H1 (cell line): ENCODE results near the gene TRNAU1AP. TPM values are rescaled to one million over a fixed set of nuclear protein-coding genes. Genes with fewer than 3 reads are reported as not detected.

Experiments
- CTCF ChIA-PET: fragments of 300-600 bp; sonication (Branson Sonifier 250); formaldehyde crosslinking; loops from one replicate; lab custom pipeline; 2021; ENCODE audit not compliant: partially characterized antibody; lab: Charles Lee
- POLR2A ChIA-PET: fragments of 300-600 bp; sonication (Branson Sonifier 250); formaldehyde crosslinking; loops from one replicate; lab custom pipeline; 2021; ENCODE audit warnings: inconsistent platforms; ENCODE audit not compliant: partially characterized antibody; lab: Charles Lee
- DNase-seq, 2 experiments: peaks; one replicate each; pipeline versions ENCODE4 v3.0.0 to v3.0.0-alpha.2; 2010 to 2022; ENCODE audit warnings: low spot score in 2 of 2, low read depth in 1 of 2, mixed read lengths in 1 of 2
- FAIRE-seq: peaks from 2 replicates; lab custom pipeline; 2011; peaks lifted over from hg19 to GRCh38; lab: Jason Lieb, UNC
- H2AFZ ChIP-seq: 2 replicates; pipeline ENCODE4 v1.8.1; 2012; ENCODE audit warnings: low read length, inconsistent platforms
- H2AK5ac ChIP-seq: 2 replicates; pipeline ENCODE4 v1.6.1; 2013; ENCODE audit warnings: low read depth, low read length
- H2BK120ac ChIP-seq: replicated peaks from 2 replicates; pipeline ENCODE3; 2013; ENCODE audit warnings: low read depth, low read length, inconsistent platforms
- H2BK12ac ChIP-seq: 2 replicates; pipeline ENCODE4 v1.6.1; 2013; ENCODE audit warnings: low read depth, low read length
- H2BK15ac ChIP-seq: 2 replicates; pipeline ENCODE4 v1.6.1; 2013; ENCODE audit warnings: low read length
- H2BK20ac ChIP-seq: 2 replicates; pipeline ENCODE4 v1.6.1; 2013; ENCODE audit warnings: low read length
- H2BK5ac ChIP-seq: 2 replicates; pipeline ENCODE4 v1.6.1; 2013; ENCODE audit warnings: low read depth, low read length
- H3K14ac ChIP-seq: 2 replicates; pipeline ENCODE4 v1.6.1; 2013; ENCODE audit warnings: inconsistent platforms; ENCODE audit not compliant: insufficient read length
- H3K18ac ChIP-seq: 2 replicates; pipeline ENCODE4 v1.6.1; 2013; ENCODE audit warnings: low read length; ENCODE audit errors: extremely low read depth
- H3K23ac ChIP-seq: 2 replicates; pipeline ENCODE4 v1.6.1; 2013; ENCODE audit warnings: inconsistent platforms; ENCODE audit not compliant: insufficient read length
- H3K23me2 ChIP-seq: 2 replicates; pipeline ENCODE4 v1.6.1; 2013; ENCODE audit warnings: low read depth, low read length
- H3K27ac ChIP-seq: 2 replicates; pipeline ENCODE4 v1.6.1; 2011; ENCODE audit warnings: low read depth, low read length, inconsistent platforms
- H3K27me3 ChIP-seq, 4 experiments: replicated peaks in 1 of 4; 1 replicate in 1 of 4; 2 replicates in 3 of 4; pipeline versions ENCODE4 v1.6.1 to v1.8.1; 2011 to 2013; ENCODE audit warnings: low read length in 3 of 4, mild to moderate bottlenecking in 3 of 4, inconsistent platforms in 2 of 4, mixed read lengths in 2 of 4, moderate library complexity in 1 of 4; ENCODE audit not compliant: control insufficient read depth in 3 of 4, insufficient read depth in 3 of 4; ENCODE audit errors: extremely low read depth in 1 of 4
- H3K36me3 ChIP-seq, 4 experiments: 2 replicates each; pipeline versions ENCODE4 v1.6.1 to v1.8.1; 2011 to 2013; ENCODE audit warnings: mild to moderate bottlenecking in 4 of 4, low read length in 3 of 4, moderate library complexity in 2 of 4, control low read depth in 1 of 4, inconsistent platforms in 1 of 4; ENCODE audit not compliant: insufficient read depth in 4 of 4, control insufficient read depth in 2 of 4
- H3K4ac ChIP-seq: replicated peaks from 2 replicates; pipeline ENCODE3; 2013; ENCODE audit warnings: low read length, low read depth, mixed read lengths, inconsistent platforms; ENCODE audit not compliant: insufficient read length
- H3K4me1 ChIP-seq, 4 experiments: replicated peaks in 1 of 4; 1 replicate in 1 of 4; 2 replicates in 3 of 4; pipeline versions ENCODE4 v1.6.1 to v1.8.1; 2011 to 2013; ENCODE audit warnings: low read length in 3 of 4, inconsistent platforms in 2 of 4, mixed read lengths in 1 of 4; ENCODE audit not compliant: insufficient read depth in 4 of 4, control insufficient read depth in 3 of 4
- H3K4me2 ChIP-seq, 2 experiments: 2 replicates each; pipeline versions ENCODE4 v1.6.1 to v1.8.1; 2011 to 2013; ENCODE audit warnings: low read depth in 2 of 2, low read length in 2 of 2, control low read depth in 1 of 2, inconsistent platforms in 1 of 2, mild to moderate bottlenecking in 1 of 2; ENCODE audit not compliant: insufficient read depth in 1 of 2
- H3K4me3 ChIP-seq, 4 experiments: fragments of 200-600, 300-600 bp in 1 of 4; sonication (generic), shearing (Covaris generic), sonication (Bioruptor Twin) in 1 of 4; 2 replicates each; pipeline versions ENCODE4 v1.5.1 to v1.8.1; 2011 to 2016; ENCODE audit warnings: low read length in 4 of 4, low read depth in 3 of 4, control low read depth in 2 of 4, inconsistent platforms in 2 of 4, mild to moderate bottlenecking in 2 of 4, mixed read lengths in 1 of 4, moderate library complexity in 1 of 4; ENCODE audit not compliant: insufficient read depth in 2 of 4; ENCODE audit errors: extremely low read depth in 1 of 4
- H3K56ac ChIP-seq: replicated peaks from 2 replicates; pipeline ENCODE3; 2013; ENCODE audit warnings: low read depth, mild to moderate bottlenecking, mixed read lengths, low read length, inconsistent platforms; ENCODE audit not compliant: insufficient read length
- H3K79me1 ChIP-seq: 2 replicates; pipeline ENCODE4 v1.6.1; 2013; ENCODE audit warnings: low read depth, low read length, control low read depth
- H3K79me2 ChIP-seq, 2 experiments: 2 replicates each; pipeline versions ENCODE4 v1.6.1 to v1.8.1; 2012 to 2013; ENCODE audit warnings: low read length in 2 of 2, mild to moderate bottlenecking in 2 of 2, inconsistent platforms in 1 of 2; ENCODE audit not compliant: insufficient read depth in 2 of 2, control insufficient read depth in 1 of 2
- H3K9ac ChIP-seq, 4 experiments: replicated peaks in 1 of 4; 1 replicate in 1 of 4; 2 replicates in 3 of 4; pipeline versions ENCODE4 v1.6.1 to v1.8.1; 2011 to 2013; ENCODE audit warnings: low read depth in 3 of 4, low read length in 3 of 4, control low read depth in 2 of 4, mild to moderate bottlenecking in 2 of 4, moderate library complexity in 2 of 4, inconsistent platforms in 1 of 4; ENCODE audit errors: extremely low read depth in 1 of 4
- H3K9me3 ChIP-seq, 2 experiments: 2 replicates each; pipeline versions ENCODE4 v1.6.1 to v1.8.1; 2012 to 2013; ENCODE audit warnings: mild to moderate bottlenecking in 2 of 2, moderate library complexity in 2 of 2, control low read depth in 1 of 2, inconsistent platforms in 1 of 2, low read depth in 1 of 2, low read length in 1 of 2, mixed read lengths in 1 of 2; ENCODE audit not compliant: insufficient read depth in 2 of 2
- H4K20me1 ChIP-seq, 2 experiments: replicated peaks in 1 of 2; 2 replicates each; pipeline versions ENCODE3 to v1.8.1; 2011 to 2013; ENCODE audit warnings: inconsistent platforms in 2 of 2, low read length in 2 of 2, mild to moderate bottlenecking in 1 of 2; ENCODE audit not compliant: insufficient read depth in 2 of 2, control insufficient read depth in 1 of 2
- H4K5ac ChIP-seq: 2 replicates; pipeline ENCODE4 v1.6.1; 2013; ENCODE audit warnings: low read length, low read depth, mixed read lengths, inconsistent platforms; ENCODE audit not compliant: insufficient read length
- H4K8ac ChIP-seq: 2 replicates; pipeline ENCODE4 v1.8.0; 2013; ENCODE audit warnings: mild to moderate bottlenecking, moderate library complexity, low read length, inconsistent platforms; ENCODE audit not compliant: insufficient read depth; ENCODE audit errors: extremely low read depth
- H4K91ac ChIP-seq: replicated peaks from 2 replicates; pipeline ENCODE3; 2013; ENCODE audit warnings: low read length, mixed read lengths, inconsistent platforms; ENCODE audit not compliant: insufficient read length
- CHD2 ChIP-seq: IDR thresholded peaks from 2 replicates; pipeline ENCODE4 v1.6.1; 2012; ENCODE audit warnings: low read length, improper control_type of control experiment
- CREB1 ChIP-seq: IDR thresholded peaks from 2 replicates; pipeline ENCODE4 v1.6.1; 2012; ENCODE audit warnings: inconsistent platforms
- PHF8 ChIP-seq: fragments of 200-600 bp; sonication (generic); conservative IDR thresholded peaks from 2 replicates; pipeline ENCODE4 v1.7.1; 2012; ENCODE audit warnings: low read depth, mild to moderate bottlenecking, inconsistent platforms, low read length, moderate library complexity
- POLR2A ChIP-seq, 2 experiments: IDR thresholded peaks; 1 replicate in 1 of 2; 2 replicates in 1 of 2; pipeline ENCODE4 v1.6.1; 2011; ENCODE audit warnings: low read depth in 2 of 2, low read length in 2 of 2, mild to moderate bottlenecking in 2 of 2; ENCODE audit errors: control extremely low read depth in 1 of 2
- WGBS, 2 experiments: shearing (Covaris generic) in 1 of 2; methylation state at CpG; one replicate each; pipeline versions ENCODE4 v1.1.6 to v1.1.7; 2013 to 2015; ENCODE audit warnings: low lambda C conversion rate in 2 of 2, mixed read lengths in 2 of 2, inconsistent platforms in 1 of 2, low coverage in 1 of 2, missing lambda C conversion rate in 1 of 2; ENCODE audit not compliant: insufficient replicate concordance in 2 of 2, insufficient coverage in 1 of 2, insufficient read length in 1 of 2; ENCODE audit errors: extremely low coverage in 1 of 2, missing lambda C conversion rate in 1 of 2; 5-methylcytosine and 5-hydroxymethylcytosine counted together
- polyA plus RNA-seq, 7 experiments: library from polyadenylated mRNA; depleted of rRNA in 3 of 7; stranded (reverse) in 5 of 7; unstranded in 2 of 7; fragments of >200 nt in 5 of 7; fragments of 200-250 nt in 2 of 7; gene quantifications; 1 replicate in 5 of 7; 2 replicates in 1 of 7; 4 replicates in 1 of 7; pipeline versions ENCODE4 v1.2.1 to v1.2.3, GENCODE V29; 2011 to 2013; ENCODE audit warnings: missing spikeins in 2 of 7, mixed read lengths in 2 of 7
- total RNA-seq: library from RNA; stranded (reverse); fragmentation: NEBNext Ultra II Directional; extraction: Animal tissue kit (Norgen Biotek cat#: 25700); gene quantifications from 2 replicates; pipeline ENCODE4 v1.2.1, GENCODE V29; 2021

TRNAU1AP gene
- total and polyA plus RNA-seq, 2 of the 8 experiments (the other 6 are each of a cell fraction or from before 2014, with no cell fraction given), result 35.2 to 37.1 TPM

DNA sequence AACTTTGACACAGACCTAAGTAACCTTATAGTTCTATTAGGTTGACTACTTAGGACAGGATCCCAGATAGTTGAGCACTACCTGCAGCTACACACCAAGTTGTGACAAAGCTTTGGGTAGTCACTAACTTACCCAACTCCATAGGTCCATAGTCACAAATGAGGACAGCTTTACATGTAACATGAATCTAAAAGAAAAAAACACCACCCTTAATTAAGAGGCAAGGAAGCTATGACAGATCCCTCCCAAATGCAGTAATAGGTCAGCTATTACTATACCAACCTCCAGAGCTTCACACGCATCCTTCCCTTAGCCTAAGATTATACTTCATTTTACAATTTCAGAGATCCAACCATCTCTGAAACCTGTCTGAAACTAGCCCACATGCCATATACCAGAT is 26.5 kb downstream of the TRNAU1AP start:
- Histone ChIP-seq H3K79me1 (peaks cover 4% of the 10 kb centered on the region; the same call in 1 of the 2 replicates), H2BK15ac (no peak overlapping the region), H2BK20ac (no peak overlapping the region), H3K27ac (no peak overlapping the region), H3K56ac (no peak overlapping the region), H3K4me1 (peaks cover 0 to 11% (median 6%) of the 10 kb centered on the region in 4 experiments; a peak in 4 of 7 replicates), H3K9me3 (no peaks in the 10 kb centered on the region), H3K23me2 (peaks cover 15% of the 10 kb centered on the region), H3K79me2 (peaks cover 10 to 21% of the 10 kb centered on the region in 2 experiments), H2AFZ (no peak overlapping the region), H4K91ac (no peak overlapping the region), H3K4me2 (peak overlapping the region; percentile 75 to 90), H3K18ac (no peak overlapping the region), H3K9ac (no peak overlapping the region), H3K14ac (no peak overlapping the region), H2AK5ac (no peak overlapping the region), H3K4me3 (peak overlapping the region in 2 of 4 experiments; percentile 90 to 94; a peak in 3 of 8 replicates), H2BK5ac (no peak overlapping the region), H4K20me1 (peaks cover 15 to 23% of the 10 kb centered on the region in 2 experiments), H4K5ac (no peak overlapping the region), H2BK12ac (no peak overlapping the region), H2BK120ac (no peak overlapping the region), H3K4ac (no peak overlapping the region), H4K8ac (no peak overlapping the region), H3K27me3 (peaks cover 0 to 4% (median 2%) of the 10 kb centered on the region in 4 experiments; a peak in 2 of 7 replicates), H3K36me3 (peaks cover 19 to 50% (median 36%) of the 10 kb centered on the region in 4 experiments), H3K23ac (no peak overlapping the region)
- DNase-seq (no peak), FAIRE-seq (no peak)
- no peak for TF ChIP-seq PHF8
- peak in 1 of 2 experiments; percentile 22; a peak in 1 of 3 replicates for TF ChIP-seq POLR2A (IDR thresholded peaks at IDR 0.05; ENCODE audit: control extremely low read depth in 1 of 2, low read depth in 2 of 2, low read length in 2 of 2)
- no peak for TF ChIP-seq CREB1
- TF ChIP-seq CHD2, result no peak
- ChIA-PET POLR2A (interaction anchor here (0.6 to 23.4 kb wide), 12 partner anchors 18 to 562 kb away, joined by 3 to 660 read pairs (median 15); partner anchors contain the start of genes RAB42, RCC1, RNU11 and TAF12), CTCF (interaction anchor here (0.7 to 9.7 kb wide), 10 partner anchors 11 to 330 kb away, joined by 3 to 73 read pairs (median 4); no protein-coding TSS in a partner anchor)
- 86% methylated on average over 1 of the region's 1 CpG; no CpG with 5 or more reads in 1 of the 2 experiments for WGBS, 2 experiments
